Measurements from ENCODE around the gene LRIG1. TPM values are rescaled to one million over a fixed set of nuclear protein-coding genes. Genes with fewer than 3 reads are reported as not detected.

LRIG1 gene
- total RNA-seq, 1 experiment from 2014 or later: 9.3 TPM

GRCh38 chr3:66398228-66399025 is 102.4 kb downstream of the LRIG1 start:
- no peaks in the 10 kb centered on the region for H3K9me3 ChIP-seq
- H3K36me3 ChIP-seq: no peaks in the 10 kb centered on the region
- H3K27me3 ChIP-seq: no peaks in the 10 kb centered on the region
- H3K4me3 ChIP-seq: no peak overlapping the region
- no peak for DNase-seq

DNA sequence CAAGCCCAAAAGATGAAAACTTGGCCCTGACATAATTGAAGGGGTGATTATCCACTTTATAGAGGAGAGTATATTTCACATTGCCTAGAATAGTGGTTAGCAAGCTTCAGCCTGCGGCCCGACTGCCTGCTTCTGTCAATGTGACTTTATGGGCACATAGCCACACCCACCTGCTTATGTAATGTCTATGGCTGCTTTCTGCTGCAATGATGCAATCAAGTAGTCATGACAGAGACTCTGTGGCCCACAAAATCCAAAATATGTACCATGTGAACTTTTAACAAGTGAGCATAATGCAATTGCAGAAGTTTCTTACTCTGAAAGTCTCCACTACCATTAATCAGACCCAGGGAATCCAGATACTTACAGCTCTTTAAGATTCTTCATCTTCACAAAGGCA is 103.1 kb downstream of the LRIG1 start:
- DNase-seq: no peak
- H3K36me3 ChIP-seq: no peaks in the 10 kb centered on the region
- H3K27me3 ChIP-seq: no peaks in the 10 kb centered on the region
- no peak overlapping the region for H3K4me3 ChIP-seq
- H3K9me3 ChIP-seq: no peaks in the 10 kb centered on the region

DNA sequence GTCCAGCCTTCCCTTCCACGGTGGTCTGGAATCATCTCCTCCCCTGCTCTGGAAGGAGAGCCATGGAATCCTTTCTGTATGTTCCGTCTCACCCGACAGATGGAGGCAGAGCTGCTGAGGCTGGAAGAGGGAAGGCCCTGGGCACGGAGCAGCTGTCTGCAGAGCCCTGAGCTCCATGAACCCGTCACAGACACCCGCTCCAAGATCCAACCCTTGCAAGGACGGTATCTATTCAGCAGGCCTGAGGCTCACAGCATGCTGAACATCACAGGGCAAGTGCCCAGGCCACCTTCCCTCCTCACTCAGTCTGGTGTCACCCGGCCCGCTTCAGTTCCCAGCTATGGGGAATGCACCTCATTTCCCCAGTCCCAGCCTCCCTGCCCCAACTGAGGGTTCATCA is 103.9 kb downstream of the LRIG1 start:
- no peaks in the 10 kb centered on the region for H3K27me3 ChIP-seq
- H3K4me3 ChIP-seq: no peak overlapping the region
- H3K36me3 ChIP-seq: no peaks in the 10 kb centered on the region
- no peak for DNase-seq
- H3K9me3 ChIP-seq: no peaks in the 10 kb centered on the region

DNA sequence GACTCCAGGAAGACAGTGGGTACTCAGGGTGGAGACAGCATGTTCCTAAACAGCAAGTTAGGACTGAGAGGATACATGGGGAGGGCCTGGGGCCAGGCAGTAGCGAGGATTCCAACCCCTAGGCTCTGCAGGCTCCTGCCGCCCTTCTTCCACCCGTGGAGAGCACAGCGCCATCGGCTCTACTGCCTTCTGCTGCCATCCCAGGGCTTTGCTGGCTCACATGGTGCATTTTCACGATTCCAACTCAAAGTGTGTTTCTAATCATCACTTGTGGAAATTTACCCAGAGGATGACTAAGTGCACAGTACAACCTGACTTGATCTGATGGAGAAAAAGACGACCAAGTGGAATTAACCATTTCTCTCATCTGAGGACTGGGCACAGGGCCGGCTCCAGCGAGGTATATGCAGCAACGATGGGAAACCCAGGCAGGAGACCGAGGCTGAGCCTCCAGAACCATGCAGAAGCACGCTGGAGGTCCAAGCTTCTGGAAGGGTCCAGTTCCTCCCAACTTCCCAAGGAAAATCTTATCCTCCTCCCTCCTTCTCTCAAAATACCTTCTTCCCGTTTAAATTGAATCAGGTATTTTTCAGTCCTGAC is 104.6 kb downstream of the LRIG1 start:
- DNase-seq: no peak
- H3K36me3 ChIP-seq: no peaks in the 10 kb centered on the region

GRCh38 chr3:66395635-66396034 is 105.2 kb downstream of the LRIG1 start:
- no peaks in the 10 kb centered on the region for H3K9me3 ChIP-seq
- H3K36me3 ChIP-seq: no peaks in the 10 kb centered on the region
- DNase-seq: no peak
- H3K27me3 ChIP-seq: no peaks in the 10 kb centered on the region
- no peak overlapping the region for H3K4me3 ChIP-seq

More for the DNA sequence above, 104.6 kb downstream of the LRIG1 start:
- Histone ChIP-seq H3K27me3 (no peaks in the 10 kb centered on the region), H3K9me3 (no peaks in the 10 kb centered on the region), H3K4me3 (no peak overlapping the region)

- no peaks in the 10 kb centered on the region for H3K36me3 ChIP-seq
- no peak for DNase-seq
These were observed 106.0 kb downstream of the LRIG1 start for GRCh38 chr3:66394753-66395249.

DNA sequence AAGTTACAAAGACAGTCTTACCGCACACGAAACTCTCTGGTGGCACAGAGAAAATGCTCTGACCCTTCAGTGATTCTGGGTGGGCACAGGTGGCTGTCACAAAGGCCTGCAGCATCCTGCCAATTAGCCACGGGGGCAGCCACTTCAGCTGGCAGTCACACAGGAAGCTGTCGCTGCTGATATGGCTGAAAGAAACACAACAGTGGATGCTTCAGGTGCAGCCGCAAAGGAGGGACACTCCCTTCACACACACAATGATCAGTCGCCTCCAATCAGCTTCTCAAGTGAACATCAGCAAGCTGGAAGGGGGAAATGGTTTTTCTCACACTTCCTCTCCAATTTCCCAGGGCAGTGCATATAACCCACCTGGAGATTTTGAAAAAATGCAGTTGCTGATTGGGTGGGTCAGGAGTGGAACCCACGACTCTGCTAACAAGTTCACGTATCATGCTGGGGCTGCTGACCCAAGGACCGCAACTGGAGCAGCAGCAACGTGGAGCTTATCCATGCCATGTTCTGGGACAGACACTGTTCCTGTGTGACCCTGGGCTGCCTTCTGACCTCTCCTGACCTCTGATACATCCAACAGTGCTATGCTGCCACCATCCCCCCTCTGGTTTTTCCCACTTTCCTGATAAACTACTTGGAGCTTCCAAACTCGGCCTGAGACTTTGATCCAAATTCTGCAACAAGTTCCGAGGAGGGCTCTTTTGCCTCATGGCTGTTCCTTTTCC is 106.6 kb downstream of the LRIG1 start:
- DNase-seq: no peak
- no peaks in the 10 kb centered on the region for H3K9me3 ChIP-seq
- no peak overlapping the region for H3K4me3 ChIP-seq
- no peaks in the 10 kb centered on the region for H3K27me3 ChIP-seq
- no peaks in the 10 kb centered on the region for H3K36me3 ChIP-seq

More at GRCh38 chr3:66394753-66395249, 106.0 kb downstream of the LRIG1 start:
- H3K4me3 ChIP-seq: no peak overlapping the region
- no peaks in the 10 kb centered on the region for H3K27me3 ChIP-seq
- no peaks in the 10 kb centered on the region for H3K9me3 ChIP-seq

DNA sequence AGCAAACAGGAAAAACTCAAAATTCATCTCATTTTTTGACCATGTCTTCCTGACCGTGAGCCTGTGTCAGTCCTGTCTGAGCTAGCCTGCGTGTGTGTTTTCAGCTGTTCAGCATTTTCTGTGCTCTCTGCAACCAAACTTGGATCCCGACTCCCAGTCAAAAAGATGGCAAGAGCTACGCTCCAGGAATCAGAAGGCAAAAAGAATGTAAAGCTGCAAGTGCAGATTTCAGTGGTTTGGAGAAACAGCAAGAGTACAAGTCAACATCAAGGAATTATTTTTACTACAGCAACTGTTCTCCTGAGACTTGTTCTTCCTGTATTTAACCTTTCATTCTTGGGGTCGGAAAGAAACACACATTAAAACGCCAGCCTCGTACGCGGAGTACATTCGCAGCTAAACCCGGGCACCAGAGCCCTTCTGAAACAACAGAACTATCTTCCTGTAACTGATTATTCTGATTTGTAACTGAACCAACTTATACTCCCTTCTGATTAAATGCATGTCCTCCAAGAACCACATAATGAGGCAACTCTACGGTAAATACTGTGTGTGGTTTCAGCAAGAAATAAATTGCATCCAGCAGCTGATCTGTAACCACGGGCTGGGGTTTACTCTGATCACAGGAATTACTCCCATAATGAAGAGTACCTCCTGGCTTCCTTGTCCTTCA is 107.4 kb downstream of the LRIG1 start:
- Histone ChIP-seq H3K27me3 (no peaks in the 10 kb centered on the region), H3K4me3 (no peak overlapping the region)
- DNase-seq: no peak

GRCh38 chr3:66392966-66393332 is 107.9 kb downstream of the LRIG1 start:
- Histone ChIP-seq H3K9me3 (no peaks in the 10 kb centered on the region), H3K4me3 (no peak overlapping the region), H3K27me3 (no peaks in the 10 kb centered on the region), H3K36me3 (no peaks in the 10 kb centered on the region)
- DNase-seq: no peak

More for the DNA sequence above, 107.4 kb downstream of the LRIG1 start:
- Histone ChIP-seq H3K36me3 (no peaks in the 10 kb centered on the region), H3K9me3 (no peaks in the 10 kb centered on the region)

- Histone ChIP-seq H3K4me3 (no peak overlapping the region), H3K27me3 (no peaks in the 10 kb centered on the region), H3K36me3 (no peaks in the 10 kb centered on the region), H3K9me3 (no peaks in the 10 kb centered on the region)
- DNase-seq: no peak
These were observed 108.3 kb downstream of the LRIG1 start for GRCh38 chr3:66392512-66392911.

DNA sequence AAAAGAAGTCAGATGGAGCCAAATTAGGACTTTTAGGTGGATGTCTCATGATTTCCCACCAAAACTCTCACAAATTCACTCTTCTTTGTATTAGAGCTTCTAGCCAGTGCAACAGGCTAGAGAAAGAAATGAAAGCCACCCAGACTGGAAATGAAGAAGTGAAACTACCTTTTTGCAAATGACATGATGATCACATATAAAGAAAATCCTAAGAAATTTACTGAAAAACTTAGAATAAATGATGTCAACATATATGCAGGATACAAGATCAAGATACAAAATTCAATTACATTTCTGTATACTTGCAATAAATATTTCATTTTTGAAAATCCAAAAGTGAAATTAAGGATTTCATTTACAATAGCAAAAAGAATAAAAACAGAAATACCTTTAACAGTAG is 110.8 kb downstream of the LRIG1 start:
- Histone ChIP-seq H3K4me3 (no peak overlapping the region), H3K36me3 (no peaks in the 10 kb centered on the region), H3K9me3 (no peaks in the 10 kb centered on the region), H3K27me3 (no peaks in the 10 kb centered on the region)
- DNase-seq: no peak

GRCh38 chr3:66386925-66387650 is 113.7 kb downstream of the LRIG1 start:
- DNase-seq: no peak
- Histone ChIP-seq H3K9me3 (no peaks in the 10 kb centered on the region), H3K4me3 (no peak overlapping the region), H3K27me3 (no peaks in the 10 kb centered on the region), H3K36me3 (no peaks in the 10 kb centered on the region)

- no peak overlapping the region for H3K4me3 ChIP-seq
- no peaks in the 10 kb centered on the region for H3K36me3 ChIP-seq
- DNase-seq: no peak
- H3K9me3 ChIP-seq: no peaks in the 10 kb centered on the region
- no peaks in the 10 kb centered on the region for H3K27me3 ChIP-seq
These were observed 114.6 kb downstream of the LRIG1 start for GRCh38 chr3:66386011-66386924.

- Histone ChIP-seq H3K36me3 (no peaks in the 10 kb centered on the region), H3K4me3 (no peak overlapping the region), H3K9me3 (no peaks in the 10 kb centered on the region), H3K27me3 (no peaks in the 10 kb centered on the region)
- no peak for DNase-seq
These were observed 115.8 kb downstream of the LRIG1 start for GRCh38 chr3:66385066-66385465.

DNA sequence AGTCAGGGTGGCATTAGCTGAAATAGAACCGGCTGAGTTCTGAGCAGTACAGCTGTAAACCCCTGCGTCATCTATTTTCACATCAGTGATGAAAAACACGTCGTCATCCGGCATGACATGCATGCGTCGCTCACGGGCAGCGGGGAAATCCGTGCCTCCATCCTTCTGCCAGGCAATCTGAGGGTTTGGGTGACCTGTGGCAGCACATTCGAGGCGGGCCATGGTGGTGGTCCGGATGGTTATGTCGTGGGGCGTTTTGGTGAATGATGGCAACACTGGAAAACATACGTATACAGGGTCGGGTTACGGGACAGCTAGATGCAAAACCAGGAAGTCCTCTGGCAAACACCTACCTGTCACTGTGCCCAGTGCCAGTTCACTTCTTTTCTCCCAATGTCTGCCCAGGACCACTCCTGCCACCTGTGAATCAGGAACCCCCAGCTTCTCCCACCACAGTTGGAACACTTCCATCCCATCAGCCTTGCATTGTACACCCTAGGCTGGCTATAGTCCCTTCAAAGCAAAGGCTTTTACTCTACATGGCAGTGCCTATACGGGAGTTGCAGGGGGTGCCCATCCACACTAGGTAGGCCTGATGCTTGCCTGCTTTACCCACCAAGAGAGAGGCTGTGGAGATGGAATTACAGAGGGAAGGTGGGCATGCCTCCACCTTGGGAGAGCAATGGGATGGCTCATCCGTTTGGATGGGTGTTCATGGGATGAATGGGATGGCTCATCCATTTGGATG is 116.7 kb downstream of the LRIG1 start:
- no peak for DNase-seq
- no peaks in the 10 kb centered on the region for H3K9me3 ChIP-seq
- H3K36me3 ChIP-seq: no peaks in the 10 kb centered on the region
- no peaks in the 10 kb centered on the region for H3K27me3 ChIP-seq
- H3K4me3 ChIP-seq: no peak overlapping the region
